PC-3 (cell line): ENCODE data around the gene RTKN. TPM values are rescaled to one million over a fixed set of nuclear protein-coding genes. Genes with fewer than 3 reads are reported as not detected.

ENCODE experiments used
- ATAC-seq: fragments of 200-7000 bp; cut with Tn5 transposase; 2 replicates; pipeline ENCODE4 v1.9.1; 2020; ENCODE audit warnings: mild to moderate bottlenecking, moderate library complexity
- BruUV-seq: library from RNA; stranded (reverse); fragments of 400-500 nt; replicated peaks from 2 replicates; lab custom pipeline; 2021; lab: Mats Ljungman, UMichigan
- CTCF ChIA-PET: fragments of 300-600 bp; sonication (Branson Sonifier 250); formaldehyde crosslinking; loops from one replicate; lab custom pipeline; 2022; ENCODE audit warnings: antibody characterized with exemption; lab: Charles Lee
- POLR2A ChIA-PET: fragments of 300-600 bp; sonication (Branson Sonifier 250); formaldehyde crosslinking; loops from one replicate; lab custom pipeline; 2022; ENCODE audit warnings: antibody characterized with exemption; ENCODE audit not compliant: unreplicated experiment; lab: Charles Lee
- DNase-seq: peaks from one replicate; pipeline ENCODE4 v3.0.0-alpha.2; 2015
- H2AFZ ChIP-seq: fragments of 300-600 bp; sonication (generic); 2 replicates; pipeline ENCODE4 v1.6.0; 2016; ENCODE audit warnings: antibody characterized with exemption, low read length
- H3F3A ChIP-seq: fragments of 300-600 bp; sonication (generic); one replicate; pipeline ENCODE4 v1.6.0; 2017; ENCODE audit warnings: antibody characterized with exemption, low read length, control low read depth, mild to moderate bottlenecking; ENCODE audit not compliant: unreplicated experiment
- H3K27ac ChIP-seq: fragments of 300-600 bp; sonication (generic); 2 replicates; pipeline ENCODE4 v1.5.1; 2016; ENCODE audit warnings: mild to moderate bottlenecking, low read length
- H3K27me3 ChIP-seq: fragments of 300-600 bp; sonication (generic); 2 replicates; pipeline ENCODE4 v1.6.1; 2016; ENCODE audit warnings: low read length, mixed read lengths
- H3K36me3 ChIP-seq: fragments of 300-600 bp; sonication (generic); 2 replicates; pipeline ENCODE4 v1.6.1; 2016; ENCODE audit warnings: low read depth, mixed run types, low read length, mixed read lengths
- H3K4me1 ChIP-seq: fragments of 300-600 bp; sonication (generic); 2 replicates; pipeline ENCODE4 v1.5.1; 2016; ENCODE audit warnings: low read length; ENCODE audit not compliant: insufficient read depth
- H3K4me2 ChIP-seq: fragments of 300-600 bp; sonication (generic); 2 replicates; pipeline ENCODE4 v1.6.0; 2016; ENCODE audit warnings: low read length
- H3K4me3 ChIP-seq: fragments of 300-600 bp; sonication (generic); 2 replicates; pipeline ENCODE4 v1.5.1; 2016; ENCODE audit warnings: mild to moderate bottlenecking, low read length, mixed read lengths
- H3K79me2 ChIP-seq: fragments of 300-600 bp; sonication (generic); 2 replicates; pipeline ENCODE4 v1.6.1; 2017; ENCODE audit warnings: low read length, mixed read lengths
- H3K9ac ChIP-seq: fragments of 300-600 bp; sonication (generic); 2 replicates; pipeline ENCODE4 v1.6.0; 2016; ENCODE audit warnings: mild to moderate bottlenecking, low read length
- H3K9me2 ChIP-seq: fragments of 300-600 bp; sonication (generic); replicated peaks from 2 replicates; pipeline ENCODE4 v1.6.1; 2016; ENCODE audit warnings: mixed run types, low read length, mixed read lengths
- H3K9me3 ChIP-seq: fragments of 300-600 bp; sonication (generic); 2 replicates; pipeline ENCODE4 v1.6.1; 2016; ENCODE audit warnings: low read length, mixed read lengths
- H4K20me1 ChIP-seq: fragments of 300-600 bp; sonication (generic); 2 replicates; pipeline ENCODE4 v1.6.1; 2016; ENCODE audit warnings: low read length, mixed read lengths
- CTCF ChIP-seq: fragments of 300-600 bp; sonication (generic); conservative IDR thresholded peaks from 2 replicates; pipeline ENCODE4 v1.5.1; 2017; ENCODE audit warnings: antibody characterized with exemption, low read depth, mild to moderate bottlenecking, low read length
- EZH2 ChIP-seq: fragments of 300-600 bp; sonication (generic); IDR thresholded peaks from one replicate; pipeline ENCODE4 v1.6.1; 2017; ENCODE audit warnings: antibody characterized with exemption, mild to moderate bottlenecking, low read length; ENCODE audit not compliant: unreplicated experiment
- EZH2phosphoT487 ChIP-seq: fragments of 300-600 bp; sonication (generic); IDR thresholded peaks from 2 replicates; pipeline ENCODE4 v1.6.1; 2018; ENCODE audit warnings: mild to moderate bottlenecking, antibody characterized with exemption, low read length, borderline replicate concordance
- intact Hi-C: fragments of 100-400 bp; cut with micrococcal nuclease; formaldehyde crosslinking; loops from 2 replicates; pipeline ENCODE4 v1.9.0; 2023
- total RNA-seq: library from RNA; depleted of rRNA; stranded (reverse); fragments of >200 nt; gene quantifications from 2 replicates; pipeline ENCODE4 v1.2.3, GENCODE V29; 2014

RTKN gene
- total RNA-seq, 1 experiment from 2014 or later, result 90.5 TPM

- TSS peak; percentile 82 for BruUV-seq
- Histone ChIP-seq H3K9ac (peak overlapping the region; percentile 89), H3K36me3 (peaks cover 11% of the 10 kb centered on the region; the same call in 1 of the 2 replicates), H2AFZ (peak overlapping the region; percentile 85), H3K9me3 (no peaks in the 10 kb centered on the region), H3K27me3 (no peaks in the 10 kb centered on the region), H3K79me2 (peaks cover 62% of the 10 kb centered on the region), H3K9me2 (no peaks in the 10 kb centered on the region), H3K27ac (peak overlapping the region; percentile 85), H3K4me3 (peak overlapping the region; percentile 73), H4K20me1 (peaks cover 26% of the 10 kb centered on the region), H3K4me2 (peak overlapping the region; percentile 98), H3F3A (no peaks in the 10 kb centered on the region), H3K4me1 (peaks cover 34% of the 10 kb centered on the region)
- POLR2A ChIA-PET, result interaction anchor here (0.5 to 1.0 kb wide), 8 partner anchors 11 to 50 kb away, joined by 3 to 19 read pairs (median 4); partner anchors contain the start of genes INO80B and WBP1
- ATAC-seq (peak; percentile 84), DNase-seq (peak; percentile 82)
- TF ChIP-seq EZH2phosphoT487 (no peak), CTCF (peak; percentile 26; the same call in 1 of the 2 replicates), EZH2 (no peak)
- CTCF ChIA-PET, result interaction anchor here (0.5 to 0.9 kb wide), 2 partner anchors 26 to 194 kb away, joined by 3 to 10 read pairs; no protein-coding TSS in a partner anchor
- intact Hi-C loops, result loop anchor here (1.0 to 2.0 kb wide), 2 partner anchors 14 to 20 kb away; partner anchors contain the start of genes C2orf81 and WDR54
These were observed 1.2 kb downstream of the RTKN start for GRCh38 chr2:74440378-74441169.

- intact Hi-C loops, result loop anchor here (1.0 to 2.0 kb wide), 2 partner anchors 14 to 19 kb away; partner anchors contain the start of genes C2orf81 and WDR54
These were observed 1.8 kb downstream of the RTKN start for GRCh38 chr2:74439803-74440377.

More at GRCh38 chr2:74439803-74440377, 1.8 kb downstream of the RTKN start:
- ChIA-PET CTCF (interaction anchor here (0.5 to 0.9 kb wide), 2 partner anchors 27 to 193 kb away, joined by 3 to 10 read pairs; no protein-coding TSS in a partner anchor), POLR2A (interaction anchor here (0.5 to 1.0 kb wide), 5 partner anchors 15 to 49 kb away, joined by 3 to 5 read pairs (median 4); partner anchors contain the start of genes INO80B and WBP1)
- peak; percentile 5; the same call in 1 of the 2 replicates for ATAC-seq
- Histone ChIP-seq H3K9me3 (no peaks in the 10 kb centered on the region), H4K20me1 (peaks cover 26% of the 10 kb centered on the region), H3K9me2 (no peaks in the 10 kb centered on the region), H3K4me1 (peaks cover 34% of the 10 kb centered on the region), H3K79me2 (peaks cover 68% of the 10 kb centered on the region), H3K4me3 (peak overlapping the region; percentile 73), H3K36me3 (peaks cover 11% of the 10 kb centered on the region; the same call in 1 of the 2 replicates), H3K27ac (peak overlapping the region; percentile 85; the same call in 1 of the 2 replicates), H3F3A (no peaks in the 10 kb centered on the region), H3K27me3 (no peaks in the 10 kb centered on the region), H3K9ac (peak overlapping the region; percentile 89), H2AFZ (peak overlapping the region; percentile 85; the same call in 1 of the 2 replicates), H3K4me2 (peak overlapping the region; percentile 98)
- no peak for TF ChIP-seq EZH2
- TF ChIP-seq CTCF, result no peak
- no peak for TF ChIP-seq EZH2phosphoT487
- DNase-seq, result no peak
- no TSS peak for BruUV-seq
